ENCODE results near the gene PLCB1.
"Not testable (repeated sequence)": the region's sequence is repeated elsewhere in the genome, so short reads cannot be mapped to it uniquely, and the experiment has no call there.

PLCB1 gene

DNA sequence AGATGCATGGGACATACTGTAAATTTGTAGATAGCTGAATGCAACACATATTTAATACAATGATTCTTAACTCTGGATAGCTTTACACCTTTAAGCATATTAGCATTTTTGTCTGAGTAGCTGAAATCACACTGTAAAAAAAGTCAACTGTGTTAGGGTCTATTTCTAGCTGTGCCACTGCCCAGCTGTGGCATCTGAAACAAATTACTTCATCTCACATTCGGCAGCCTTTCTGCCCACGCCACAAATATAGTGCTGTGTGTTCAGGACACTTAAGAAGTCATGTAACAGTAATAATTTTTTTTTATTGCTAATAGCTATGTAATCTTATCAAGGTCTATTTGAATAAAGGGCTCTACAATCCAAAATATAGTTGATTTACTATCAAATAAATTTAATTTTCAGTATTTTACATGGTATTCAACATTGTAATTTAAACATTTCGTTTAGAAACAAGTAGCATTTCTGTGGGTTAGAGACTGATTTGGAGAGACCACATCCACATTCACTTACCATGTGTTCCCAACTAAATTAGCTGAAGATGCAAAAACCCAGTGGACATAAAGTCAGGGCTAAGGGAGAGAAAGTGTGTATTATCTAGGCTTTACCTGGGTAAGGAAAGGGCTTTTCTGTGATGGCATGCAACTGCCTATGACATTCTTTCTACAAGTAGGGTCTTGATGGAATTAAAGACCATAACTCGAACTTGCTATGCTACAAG is 276.7 kb downstream of the PLCB1 start:
- FAIRE-seq = no peak

DNA sequence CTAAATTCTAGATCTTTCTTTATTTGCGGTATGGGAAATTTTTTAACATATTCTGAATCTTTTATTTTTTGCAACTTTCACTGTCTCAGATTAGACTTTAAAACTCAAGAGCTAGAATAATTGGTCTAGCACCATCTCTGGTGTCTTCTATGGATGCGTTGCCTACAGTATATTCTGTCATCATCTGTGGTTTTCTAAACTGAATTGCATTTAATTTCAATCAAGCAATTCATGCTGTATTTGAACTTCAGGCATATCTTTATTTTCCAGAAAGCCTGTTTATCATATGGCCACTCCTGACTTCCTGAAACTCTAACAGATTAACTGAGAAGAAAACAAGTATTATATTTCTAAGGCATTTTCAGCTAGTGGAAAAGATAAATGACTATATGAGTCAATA is 281.6 kb downstream of the PLCB1 start:
- FAIRE-seq = no peak

DNA sequence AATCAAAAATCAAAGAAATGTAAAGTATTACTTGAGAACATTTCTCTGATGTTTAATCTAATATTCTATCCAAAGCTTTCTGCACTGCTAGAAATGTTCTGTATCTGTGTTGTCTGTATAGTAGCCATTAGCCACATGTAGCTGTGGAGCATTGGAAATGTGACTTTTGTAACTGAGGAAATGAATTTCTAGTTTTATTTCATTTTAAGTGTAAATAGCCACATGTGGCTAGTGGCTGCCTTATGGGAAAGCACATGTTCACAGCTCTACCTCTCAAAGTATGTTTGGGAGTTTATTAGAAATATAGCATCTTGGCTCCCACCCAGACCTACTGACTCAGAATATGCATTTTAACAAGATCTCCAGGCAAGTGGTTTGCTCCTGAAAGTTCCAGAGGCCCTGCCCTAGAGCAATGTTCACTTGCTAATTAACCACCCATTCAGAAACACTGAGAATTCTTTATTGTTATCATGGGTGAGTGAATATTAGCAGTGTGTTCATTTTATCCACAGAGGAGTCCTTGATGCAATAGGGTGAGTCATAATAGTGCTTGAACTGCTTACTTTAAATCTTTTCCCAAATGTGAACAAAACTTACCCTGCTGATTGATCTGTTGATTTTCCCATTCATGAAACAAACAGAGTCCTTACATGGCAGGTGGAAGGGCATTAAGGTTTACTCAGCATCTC is 282.7 kb downstream of the PLCB1 start:
- no peak for FAIRE-seq

DNA sequence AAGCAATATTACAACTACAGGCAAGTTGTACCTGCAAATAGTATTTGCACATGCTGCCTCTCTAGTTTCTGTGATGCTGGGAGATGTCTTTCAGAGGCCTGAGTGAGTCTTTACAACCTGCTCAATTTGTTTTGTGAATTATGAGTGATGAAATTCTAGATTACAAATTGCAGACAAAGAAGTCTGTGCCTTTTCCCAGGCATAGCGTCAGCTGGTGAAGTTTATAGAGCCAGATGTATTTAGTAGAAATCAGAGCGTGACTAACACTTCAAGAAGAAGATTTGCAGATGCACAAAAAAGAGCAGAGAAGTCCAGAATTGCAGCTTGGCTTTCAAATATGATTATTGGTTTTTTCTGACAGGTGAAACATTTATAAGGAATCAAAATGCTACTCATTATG is 289.9 kb downstream of the PLCB1 start:
- FAIRE-seq = no peak

DNA sequence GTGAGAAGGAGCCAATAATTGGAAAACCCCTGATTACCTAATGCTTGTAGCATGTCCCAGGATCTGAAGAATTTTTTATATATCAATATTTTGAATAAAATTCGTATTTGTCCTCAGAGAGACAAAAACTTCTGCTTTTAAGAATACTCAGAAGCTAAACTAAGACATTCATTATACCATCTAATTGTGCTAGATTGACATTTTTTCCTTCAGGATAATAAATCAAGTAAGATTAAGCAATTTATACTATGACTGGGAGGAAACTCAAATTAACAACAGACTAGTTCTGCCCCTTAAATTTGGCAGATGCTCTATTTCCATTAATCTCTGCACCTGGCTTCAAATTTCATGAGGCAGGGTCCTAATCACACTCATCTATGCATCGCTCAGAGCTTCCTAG is 291.4 kb downstream of the PLCB1 start:
- no peak for FAIRE-seq

GRCh38 chr20:8424010-8424409 is 291.9 kb downstream of the PLCB1 start:
- FAIRE-seq = no peak

GRCh38 chr20:8425016-8425415 is 292.9 kb downstream of the PLCB1 start:
- no peak for FAIRE-seq

- FAIRE-seq = no peak
Observed at GRCh38 chr20:8425802-8426201, 293.7 kb downstream of the PLCB1 start.

DNA sequence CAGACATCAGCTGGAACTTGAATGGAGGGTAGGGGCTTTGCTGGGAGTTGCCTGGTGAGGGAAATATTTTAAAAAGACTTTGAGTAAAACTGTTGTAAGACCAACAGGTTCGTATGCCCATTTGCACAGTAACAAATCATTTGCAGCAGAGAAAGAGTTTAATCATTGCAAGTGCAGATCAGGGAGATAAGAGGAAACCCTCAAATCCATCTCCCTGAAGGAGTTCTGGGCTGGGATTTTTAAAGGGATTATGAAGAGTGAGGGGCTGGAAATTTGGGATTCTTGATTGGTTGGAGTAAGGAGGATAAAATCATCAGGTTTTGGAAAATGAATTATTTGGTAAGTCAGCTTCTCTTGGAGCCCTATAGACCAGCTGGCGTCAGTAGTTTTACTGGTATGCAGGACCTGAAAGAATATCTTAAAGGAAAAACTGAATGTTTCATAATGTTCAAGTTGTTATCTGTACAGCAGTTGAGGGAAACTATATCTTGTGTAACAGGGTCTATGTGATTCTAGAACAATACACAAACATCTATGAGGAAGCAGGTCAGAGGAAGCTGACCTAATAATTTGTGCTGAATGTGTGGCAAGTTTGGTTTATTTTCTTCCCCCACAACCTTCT is 295.5 kb downstream of the PLCB1 start:
- no peak for FAIRE-seq

- no peak for FAIRE-seq
Observed at GRCh38 chr20:8428988-8429387, 296.9 kb downstream of the PLCB1 start.

DNA sequence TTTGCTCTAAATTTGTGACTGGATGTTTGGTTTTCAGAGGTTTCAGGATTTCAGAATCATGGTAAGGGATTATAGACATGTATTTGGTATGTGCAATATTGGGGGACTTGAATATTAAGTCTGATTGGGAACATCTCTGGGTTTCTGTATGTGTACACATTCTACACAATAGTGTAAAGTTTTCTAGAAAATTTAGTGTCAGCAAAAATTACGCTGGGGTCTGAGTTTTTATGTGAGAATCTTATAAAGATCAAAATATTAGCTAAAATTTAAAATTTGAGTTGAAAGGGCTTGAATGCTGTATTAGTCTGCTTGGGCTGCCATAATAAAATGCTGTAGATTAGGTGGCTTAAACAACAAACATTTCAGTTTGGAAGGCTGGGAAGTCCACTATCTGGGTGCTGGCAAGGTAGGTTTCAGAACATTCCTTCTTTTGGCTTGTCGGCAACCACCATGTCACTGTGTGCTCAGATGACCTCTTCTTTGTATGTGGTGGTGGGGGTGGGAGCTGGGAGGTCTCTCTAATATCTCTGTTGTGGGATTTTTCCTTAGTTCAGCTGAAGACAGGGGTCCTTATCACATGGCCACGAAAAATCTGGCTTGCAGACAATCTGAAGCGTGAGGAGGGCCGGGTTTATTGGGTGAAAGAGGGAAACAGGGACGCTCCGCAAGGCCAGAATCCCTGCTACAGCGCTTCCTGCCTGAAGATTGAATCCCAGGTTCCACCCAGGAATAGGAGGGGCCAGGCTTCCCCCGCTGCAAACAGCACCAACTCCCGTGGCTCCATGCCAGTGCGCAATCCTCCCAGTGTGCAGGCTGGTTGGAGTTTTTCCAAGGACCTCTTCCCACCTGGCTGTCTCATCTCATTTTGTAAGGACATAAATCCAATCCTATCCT is 299.7 kb downstream of the PLCB1 start:
- FAIRE-seq = no peak

- no peak for FAIRE-seq
Observed at GRCh38 chr20:8432435-8433148, 300.5 kb downstream of the PLCB1 start.

GRCh38 chr20:8433291-8433690 is 301.2 kb downstream of the PLCB1 start:
- FAIRE-seq = no peak

DNA sequence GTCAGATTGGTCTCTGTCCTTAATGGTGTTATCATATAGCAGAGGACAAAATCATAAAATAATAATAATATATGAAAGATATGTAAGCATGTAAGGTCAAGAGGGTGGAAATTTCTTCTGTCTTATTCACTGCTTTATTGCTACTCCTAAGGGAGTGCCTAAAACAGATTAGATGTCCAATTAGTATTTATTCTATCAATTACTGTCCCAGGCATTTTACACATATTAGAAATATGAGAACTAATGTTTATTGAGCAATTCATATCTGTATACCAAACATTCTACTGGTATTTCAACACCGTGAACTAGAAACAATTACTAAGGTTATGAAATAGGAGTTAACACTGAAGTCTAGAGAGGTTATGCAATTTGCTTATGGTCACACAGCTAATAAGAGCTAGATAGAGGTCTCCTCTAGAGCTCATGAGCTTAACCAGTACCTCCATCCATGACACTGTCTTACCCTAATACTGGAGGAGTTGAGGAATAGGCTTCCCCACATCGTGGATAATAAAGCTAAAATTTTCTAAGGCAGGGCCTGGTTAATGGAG is 302.3 kb downstream of the PLCB1 start:
- no peak for FAIRE-seq

GRCh38 chr20:8435285-8436035 is 303.4 kb downstream of the PLCB1 start:
- FAIRE-seq = no peak

DNA sequence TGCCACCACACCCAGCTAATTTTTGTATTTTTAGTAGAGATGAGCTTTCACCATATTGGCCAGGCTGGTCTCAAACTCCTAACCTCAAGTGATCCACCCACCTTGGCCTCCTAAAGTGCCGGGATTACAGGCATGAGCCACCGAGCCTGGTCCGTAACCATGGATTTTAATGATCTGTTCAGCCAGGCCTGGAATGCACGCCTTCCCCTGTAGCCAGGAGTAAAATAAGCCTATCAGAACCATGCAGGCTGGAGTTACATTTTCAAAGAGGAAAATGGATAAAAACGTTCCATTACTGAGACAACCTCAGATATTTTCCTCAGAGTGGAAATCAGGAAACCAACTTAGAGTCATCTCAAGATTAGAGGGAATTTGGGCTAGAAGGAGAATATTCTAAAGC is 304.9 kb downstream of the PLCB1 start:
- not testable (repeated sequence) for FAIRE-seq

DNA sequence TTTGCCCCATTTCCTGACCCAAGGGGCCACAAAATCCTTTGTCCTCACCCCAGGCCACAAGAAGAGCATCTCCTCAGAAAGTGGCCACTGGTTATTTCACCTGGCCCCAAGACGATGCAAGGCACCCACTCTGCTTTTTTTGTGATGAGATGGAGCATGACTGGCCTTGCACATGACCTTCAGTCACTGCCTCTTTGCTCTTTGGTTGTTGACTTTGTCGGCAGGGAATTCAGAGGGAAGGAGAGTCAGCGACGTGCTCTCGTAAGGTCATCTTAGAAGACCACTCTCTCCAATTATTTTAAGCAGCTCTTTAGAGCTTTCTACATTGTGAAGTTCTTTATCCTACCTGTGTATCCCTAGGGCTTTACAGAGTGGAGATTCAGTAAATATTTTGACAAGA is 306.7 kb downstream of the PLCB1 start:
- no peak for FAIRE-seq

DNA sequence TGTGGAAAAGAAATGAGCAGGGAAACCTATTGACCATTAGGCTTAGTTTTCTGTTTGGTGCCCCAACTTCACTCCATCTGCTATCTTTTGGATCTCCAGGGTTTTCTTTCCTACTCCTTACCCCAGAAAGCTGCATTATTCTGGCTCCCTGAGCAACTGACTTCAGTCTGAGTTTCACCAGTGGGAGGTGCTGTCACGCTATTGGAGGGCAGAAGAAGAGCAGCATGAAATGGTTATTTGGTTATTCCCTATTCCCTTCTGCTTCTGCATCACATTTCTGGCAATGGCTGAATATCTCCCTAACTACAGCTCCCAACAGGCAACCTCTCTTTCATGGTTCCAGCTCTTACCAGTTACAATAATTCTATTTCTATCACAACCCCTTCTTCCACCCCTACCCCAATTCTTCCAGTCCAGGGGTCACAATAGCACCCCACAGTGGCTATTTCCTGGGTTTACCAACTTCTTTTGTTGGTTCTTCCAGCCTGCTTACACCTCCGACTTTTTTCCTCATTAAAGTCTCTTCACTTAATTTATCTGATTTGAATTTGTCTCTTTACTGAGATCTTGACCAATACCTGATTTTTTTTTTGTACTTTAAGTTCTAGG is 311.5 kb downstream of the PLCB1 start:
- no peak for FAIRE-seq

GRCh38 chr20:8447262-8448120 is 315.4 kb downstream of the PLCB1 start:
- FAIRE-seq = no peak

- FAIRE-seq = no peak
Observed at GRCh38 chr20:8449123-8449522, 317.1 kb downstream of the PLCB1 start.
